ENCODE results near the gene CORIN.
"Not testable (repeated sequence)": the region's sequence is repeated elsewhere in the genome, so short reads cannot be mapped to it uniquely, and the experiment has no call there.

CORIN gene

DNA sequence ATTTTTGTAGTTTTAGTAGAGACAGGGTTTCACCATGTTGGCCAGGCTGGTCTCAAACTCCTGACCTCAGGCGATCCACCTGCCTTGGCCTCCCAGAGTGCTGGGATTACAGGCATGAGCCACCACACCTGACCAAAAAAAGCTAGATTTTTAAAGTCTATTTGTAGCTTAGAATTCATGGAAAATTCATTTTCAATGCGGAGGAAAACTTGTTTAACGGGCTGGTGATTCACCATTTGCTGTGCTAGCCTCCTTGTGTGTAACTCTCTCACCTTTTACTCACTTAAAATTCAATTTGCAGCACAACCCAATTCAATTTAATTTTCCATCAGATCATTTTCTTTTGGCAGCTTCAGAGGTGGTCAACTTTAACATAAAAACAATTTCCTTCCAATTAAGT, 281.9 kb downstream of the CORIN start:
- H3K4me3 ChIP-seq (ENCODE audit: low read length); H3K4me1 ChIP-seq (ENCODE audit: control insufficient read depth, insufficient read depth, low read length); H3K27me3 ChIP-seq (ENCODE audit: control insufficient read depth, insufficient read depth, low read length); H3K9ac ChIP-seq (ENCODE audit: low read depth, low read length); H3K9me3 ChIP-seq (replicated peaks; ENCODE audit: low read length); H3K4me2 ChIP-seq (ENCODE audit: low read length): not testable (repeated sequence)
- H3K36me3 ChIP-seq (ENCODE audit: insufficient read depth, low read length): peaks cover 46% of the 10 kb centered on the region

DNA sequence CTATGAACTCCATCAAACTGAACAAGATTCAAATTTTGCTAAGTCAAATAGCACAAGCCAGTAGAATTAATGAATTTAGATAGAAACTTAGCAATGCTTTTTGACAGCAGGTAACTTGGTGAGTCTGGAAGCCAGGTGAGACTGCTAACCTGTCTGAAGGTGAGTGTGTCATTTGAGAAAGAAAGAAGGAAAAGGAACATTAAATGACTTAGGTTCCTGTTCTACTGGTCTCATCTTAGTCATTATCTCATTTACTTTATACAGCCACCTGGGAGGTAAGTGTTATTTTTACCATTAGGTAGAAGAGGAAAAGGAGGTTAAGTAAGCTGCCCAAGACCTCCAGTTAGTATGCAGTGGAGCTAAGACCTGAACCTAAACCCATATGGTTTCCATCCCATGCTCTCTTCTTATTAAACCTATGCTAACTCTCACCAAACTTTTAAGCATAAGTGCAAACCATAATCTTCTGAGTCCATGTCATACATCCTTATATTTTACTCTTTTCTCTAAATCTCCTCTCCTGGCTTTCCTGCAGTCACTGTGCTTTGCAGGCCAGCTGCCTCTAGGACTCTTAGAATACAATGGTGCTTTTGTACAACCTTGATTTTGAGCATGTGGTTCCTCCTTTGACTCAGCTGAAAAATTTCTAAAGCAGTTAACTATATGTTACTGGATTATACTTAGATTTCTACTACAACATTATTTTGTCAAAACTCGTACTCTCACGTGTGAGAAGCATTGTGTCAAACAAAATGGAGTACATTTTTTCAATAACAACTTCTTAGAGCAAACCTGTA, 284.3 kb downstream of the CORIN start:
- Histone ChIP-seq H3K4me2 (ENCODE audit: low read length) (no peak overlapping the region), H3K9ac (ENCODE audit: low read depth, low read length) (no peak overlapping the region), H3K36me3 (ENCODE audit: insufficient read depth, low read length) (peaks cover 38% of the 10 kb centered on the region), H3K4me1 (ENCODE audit: control insufficient read depth, insufficient read depth, low read length) (peaks cover 5% of the 10 kb centered on the region), H3K4me3 (ENCODE audit: low read length) (no peak overlapping the region), H3K27me3 (ENCODE audit: control insufficient read depth, insufficient read depth, low read length) (no peaks in the 10 kb centered on the region), H3K9me3 (replicated peaks; ENCODE audit: low read length) (no peaks in the 10 kb centered on the region)

DNA sequence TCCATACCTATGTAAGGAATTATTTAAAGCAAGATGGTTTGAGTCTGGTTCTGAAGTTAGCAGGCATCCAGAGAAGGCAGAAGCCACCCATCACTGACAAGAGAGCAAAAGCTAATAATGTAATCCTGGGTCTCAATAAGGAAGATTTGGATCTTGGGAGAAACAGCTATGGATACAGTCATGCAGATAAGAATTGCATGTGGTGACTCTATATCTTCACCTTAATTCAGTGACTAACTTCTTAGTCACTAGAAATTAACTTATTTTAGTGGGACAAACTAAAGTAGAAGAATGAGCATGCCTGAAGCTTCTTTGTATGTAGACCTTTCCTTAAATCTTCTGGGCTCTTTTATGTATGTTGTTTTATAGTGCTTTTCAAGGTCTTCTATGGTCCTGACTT, 286.2 kb downstream of the CORIN start:
- H3K4me1 ChIP-seq (ENCODE audit: control insufficient read depth, insufficient read depth, low read length): peaks cover 5% of the 10 kb centered on the region
- H3K4me2 ChIP-seq (ENCODE audit: low read length): no peak overlapping the region
- peaks cover 46% of the 10 kb centered on the region for H3K36me3 ChIP-seq (ENCODE audit: insufficient read depth, low read length)
- no peak overlapping the region for H3K9ac ChIP-seq (ENCODE audit: low read depth, low read length)
- no peak overlapping the region for H3K4me3 ChIP-seq (ENCODE audit: low read length)
- H3K9me3 ChIP-seq (replicated peaks; ENCODE audit: low read length): no peaks in the 10 kb centered on the region
- H3K27me3 ChIP-seq (ENCODE audit: control insufficient read depth, insufficient read depth, low read length): no peaks in the 10 kb centered on the region

DNA sequence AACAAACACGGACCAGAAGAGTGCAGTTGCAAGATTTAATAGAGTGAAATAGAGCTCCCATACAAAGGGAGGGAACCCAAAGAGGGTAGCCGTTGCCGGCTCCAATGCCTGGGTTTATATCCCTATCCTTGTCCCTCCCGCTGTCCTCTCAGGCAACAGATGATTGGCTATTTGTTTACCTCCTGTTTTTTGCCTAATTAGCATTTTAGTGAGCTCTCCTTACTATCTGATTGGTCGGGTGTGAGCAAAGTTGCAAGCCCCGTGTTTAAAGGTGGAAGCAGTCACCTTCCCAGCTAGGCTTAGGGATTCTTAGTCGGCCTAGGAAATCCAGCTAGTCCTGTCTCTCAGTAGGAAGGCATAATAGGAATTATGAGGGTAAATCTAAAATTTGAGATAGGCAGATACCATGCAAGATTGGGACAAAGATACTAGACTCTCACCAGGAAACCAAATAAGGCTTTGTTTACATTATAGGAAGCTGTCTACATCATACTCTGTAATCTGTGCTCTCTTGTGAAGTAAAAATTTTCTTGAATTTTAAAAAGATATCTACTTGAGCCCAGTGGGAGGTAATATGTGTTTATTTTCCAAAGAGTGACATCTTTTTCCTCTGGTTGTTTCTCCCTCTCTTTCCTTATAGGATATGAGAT, 286.8 kb downstream of the CORIN start:
- no peak overlapping the region for H3K9ac ChIP-seq (ENCODE audit: low read depth, low read length)
- H3K36me3 ChIP-seq (ENCODE audit: insufficient read depth, low read length): peaks cover 51% of the 10 kb centered on the region
- H3K4me1 ChIP-seq (ENCODE audit: control insufficient read depth, insufficient read depth, low read length): peaks cover 5% of the 10 kb centered on the region
- no peak overlapping the region for H3K4me3 ChIP-seq (ENCODE audit: low read length)
- no peak overlapping the region for H3K4me2 ChIP-seq (ENCODE audit: low read length)
- no peaks in the 10 kb centered on the region for H3K27me3 ChIP-seq (ENCODE audit: control insufficient read depth, insufficient read depth, low read length)
- no peaks in the 10 kb centered on the region for H3K9me3 ChIP-seq (replicated peaks; ENCODE audit: low read length)

DNA sequence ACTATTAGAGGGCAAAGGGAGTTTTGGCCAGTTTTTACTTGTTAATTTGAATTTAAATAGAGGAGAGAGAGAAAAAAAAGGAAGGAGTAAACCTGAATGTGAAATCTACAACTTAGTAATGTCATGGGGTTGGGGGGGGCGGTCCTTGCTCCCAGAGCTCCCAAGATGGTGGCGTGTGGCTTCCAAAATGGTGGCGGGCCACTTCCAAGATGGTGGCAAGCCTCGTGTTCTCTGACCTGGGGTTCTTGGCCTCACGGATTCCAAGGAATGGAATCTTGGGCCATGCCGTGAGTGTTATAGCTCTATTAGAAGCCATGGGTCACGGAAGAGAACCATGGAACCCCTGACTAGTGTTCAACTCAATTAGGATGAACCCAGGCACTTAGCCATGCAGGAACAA, 287.5 kb downstream of the CORIN start:
- H3K4me3 ChIP-seq (ENCODE audit: low read length); H3K27me3 ChIP-seq (ENCODE audit: control insufficient read depth, insufficient read depth, low read length); H3K9ac ChIP-seq (ENCODE audit: low read depth, low read length); H3K4me2 ChIP-seq (ENCODE audit: low read length); H3K9me3 ChIP-seq (replicated peaks; ENCODE audit: low read length); H3K4me1 ChIP-seq (ENCODE audit: control insufficient read depth, insufficient read depth, low read length): not testable (repeated sequence)
- H3K36me3 ChIP-seq (ENCODE audit: insufficient read depth, low read length): peaks cover 57% of the 10 kb centered on the region

Small RNA genes lying within 50 kb of the gene (small RNA-seq; reads per million reads assigned to genes)
- 0.21 reads per million for gene MIR8053
